PFSK-1 (cell line): ENCODE data around the gene ZNF296.

Experiments used
- POLR2AphosphoS5 ChIP-seq: IDR thresholded peaks from 2 replicates; pipeline ENCODE4 v1.6.1; 2012; ENCODE audit warnings: low read depth, mild to moderate bottlenecking, control low read depth, low read length, moderate library complexity
- SIN3A ChIP-seq: IDR thresholded peaks from 2 replicates; pipeline ENCODE4 v1.6.1; 2012; ENCODE audit warnings: mild to moderate bottlenecking, low read length, moderate library complexity, borderline replicate concordance; ENCODE audit not compliant: insufficient read depth

- TF ChIP-seq SIN3A (no peak), POLR2AphosphoS5 (no peak)
Measured at GRCh38 chr19:45032421-45032820, 43.9 kb downstream of the ZNF296 start.
